Progenitor cell of endocrine pancreas (in vitro differentiated cells): Measurements from ENCODE around the gene RIBC2. TPM values are rescaled to one million over a fixed set of nuclear protein-coding genes. Genes with fewer than 3 reads are reported as not detected.

Experiments
- DNase-seq: peaks from one replicate; pipeline ENCODE4 v3.0.0; 2021; ENCODE audit warnings: low spot score; ENCODE audit not compliant: unreplicated experiment
- H3K27ac Mint-ChIP-seq: 2 replicates; pipeline ENCODE4 v1.8.0; 2021; ENCODE audit warnings: mild to moderate bottlenecking, moderate library complexity, mixed read lengths
- H3K27me3 Mint-ChIP-seq: 2 replicates; pipeline ENCODE4 v1.8.0; 2021; ENCODE audit warnings: mixed read lengths
- H3K36me3 Mint-ChIP-seq: 2 replicates; pipeline ENCODE4 v1.8.0; 2022; ENCODE audit warnings: mixed read lengths; ENCODE audit not compliant: insufficient read depth
- H3K4me1 Mint-ChIP-seq: 2 replicates; pipeline ENCODE4 v1.8.0; 2021; ENCODE audit warnings: low read depth, mixed read lengths
- H3K4me3 Mint-ChIP-seq: 2 replicates; pipeline ENCODE4 v1.8.0; 2021; ENCODE audit warnings: low read depth, mild to moderate bottlenecking, moderate library complexity, mixed read lengths
- H3K9me3 Mint-ChIP-seq: 2 replicates; pipeline ENCODE4 v1.8.0; 2021; ENCODE audit warnings: low read depth, mixed read lengths
- CTCF ChIP-seq: fragments of 200-600 bp; sonication (generic); IDR thresholded peaks from one replicate; pipeline ENCODE4 v1.5.0; 2021; ENCODE audit warnings: antibody characterized with exemption, mild to moderate bottlenecking; ENCODE audit not compliant: unreplicated experiment
- total RNA-seq: library from RNA; stranded (reverse); gene quantifications from 2 replicates; pipeline ENCODE4 v1.2.1, GENCODE V29; 2021

The RIBC2 gene
- total RNA-seq, 1 donor from 2014 or later: 7.0 TPM

GRCh38 chr22:45450101-45450785, 36.8 kb downstream of the RIBC2 start:
- Mint-ChIP-seq H3K27ac (no peak overlapping the region), H3K36me3 (no peaks in the 10 kb centered on the region), H3K4me1 (no peaks in the 10 kb centered on the region), H3K27me3 (peaks cover 17% of the 10 kb centered on the region), H3K4me3 (no peak overlapping the region), H3K9me3 (no peaks in the 10 kb centered on the region)
- DNase-seq: no peak
- TF ChIP-seq CTCF: no peak

- H3K4me3 Mint-ChIP-seq: no peak overlapping the region
- H3K27ac Mint-ChIP-seq: no peak overlapping the region
- DNase-seq: no peak
- H3K4me1 Mint-ChIP-seq: no peaks in the 10 kb centered on the region
- no peaks in the 10 kb centered on the region for H3K9me3 Mint-ChIP-seq
- no peak for TF ChIP-seq CTCF
- no peaks in the 10 kb centered on the region for H3K36me3 Mint-ChIP-seq
- H3K27me3 Mint-ChIP-seq: peaks cover 15% of the 10 kb centered on the region
Observed at GRCh38 chr22:45450921-45451651, 37.6 kb downstream of the RIBC2 start.

- Mint-ChIP-seq H3K27me3 (peaks cover 14% of the 10 kb centered on the region), H3K4me1 (no peaks in the 10 kb centered on the region), H3K36me3 (no peaks in the 10 kb centered on the region), H3K9me3 (no peaks in the 10 kb centered on the region), H3K4me3 (no peak overlapping the region), H3K27ac (no peak overlapping the region)
- DNase-seq: no peak
- TF ChIP-seq CTCF: no peak
Observed at GRCh38 chr22:45451972-45452371, 38.5 kb downstream of the RIBC2 start.

GRCh38 chr22:45452565-45453379, 39.3 kb downstream of the RIBC2 start:
- TF ChIP-seq CTCF: no peak
- peaks cover 17% of the 10 kb centered on the region for H3K27me3 Mint-ChIP-seq
- H3K9me3 Mint-ChIP-seq: no peaks in the 10 kb centered on the region
- no peak overlapping the region for H3K27ac Mint-ChIP-seq
- H3K36me3 Mint-ChIP-seq: no peaks in the 10 kb centered on the region
- no peaks in the 10 kb centered on the region for H3K4me1 Mint-ChIP-seq
- H3K4me3 Mint-ChIP-seq: no peak overlapping the region
- no peak for DNase-seq

- H3K4me3 Mint-ChIP-seq: no peak overlapping the region
- H3K9me3 Mint-ChIP-seq: no peaks in the 10 kb centered on the region
- no peak for DNase-seq
- H3K27ac Mint-ChIP-seq: no peak overlapping the region
- H3K4me1 Mint-ChIP-seq: no peaks in the 10 kb centered on the region
- H3K27me3 Mint-ChIP-seq: peaks cover 17% of the 10 kb centered on the region
- no peak for TF ChIP-seq CTCF
- no peaks in the 10 kb centered on the region for H3K36me3 Mint-ChIP-seq
Observed at GRCh38 chr22:45453764-45454163, 40.3 kb downstream of the RIBC2 start.
